A549 treated with CORT108297 at 1 μM for 4 hours (cell line): ENCODE measurements around the gene OTC. TPM values are rescaled to one million over a fixed set of nuclear protein-coding genes. Genes with fewer than 3 reads are reported as not detected.

Experiments used
- total RNA-seq: library from RNA; stranded (reverse); fragments of 200-300 nt; extraction: Qiagen RNA extraction; gene quantifications from 5 replicates; pipeline ENCODE4 v1.2.3, GENCODE V29; 2022

Gene OTC
- total RNA-seq: not detected in 5 replicates

GRCh38 chrX:38352362-38352761 lies at the start of gene OTC:
OTC (plus strand) TSS chrX:38352604; CDS start chrX:38352697, 93 bp downstream.

DNA sequence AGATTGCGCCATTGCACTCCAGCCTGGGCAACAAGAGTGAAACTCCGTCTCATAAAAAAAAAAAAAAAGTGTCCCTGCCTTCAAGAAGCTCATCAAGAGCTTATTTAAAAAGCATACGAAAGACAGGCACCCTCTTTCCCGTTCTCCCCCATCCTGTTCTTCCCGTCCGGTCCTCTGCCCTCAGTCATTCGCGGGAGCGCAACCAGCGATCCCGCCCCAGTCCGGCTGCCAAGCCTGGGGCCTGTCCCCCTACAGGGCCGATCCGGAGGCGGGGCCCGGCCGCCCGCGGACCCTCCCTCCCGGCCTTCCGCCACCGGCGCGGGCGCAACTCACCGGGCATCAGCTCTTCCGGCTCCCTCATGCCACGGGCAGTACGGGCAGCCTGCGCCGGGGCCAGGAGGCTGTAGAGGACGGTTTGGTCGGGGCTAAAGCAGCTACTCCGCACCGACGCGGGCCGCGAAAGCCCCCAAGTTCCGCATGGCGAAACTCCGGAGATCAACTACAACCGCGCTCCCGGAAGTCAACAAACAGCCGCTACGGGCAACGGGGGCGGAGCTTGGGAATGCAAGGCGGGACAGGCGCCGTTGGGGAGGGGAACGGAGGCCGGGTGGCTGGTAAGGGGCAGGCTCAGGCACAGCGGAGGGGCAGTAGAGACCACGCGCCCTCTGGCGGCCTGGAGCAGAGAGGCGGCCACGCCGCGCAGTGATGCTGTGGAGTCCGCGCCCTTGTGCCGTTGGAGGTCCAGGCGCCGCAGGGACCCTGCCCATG lies 25.2 kb upstream of the OTC start, which contains the start of gene RPGR:
RPGR (minus strand) TSS at position 503 of the 768 bp plus-strand sequence; CDS start at position 361, 142 bp downstream.

Other genes starting within 250 kb of the OTC start
- gene SRPX, start 131.7 kb upstream of the OTC start, total RNA-seq: 6.1 to 7.1 TPM (median 6.7 TPM) in 5 replicates
- gene RPGR, start 25.1 kb upstream of the OTC start, total RNA-seq: 9.6 to 12.8 TPM (median 11.0 TPM) in 5 replicates
- 2.6 to 3.2 TPM (median 2.9 TPM) in 5 replicates for gene TSPAN7, start 208.9 kb downstream of the OTC start, total RNA-seq